ENCODE measurements around the gene PSTPIP2.

- TF ChIP-seq CTCF (IDR thresholded peaks at IDR 0.05) (no peak), POLR2A (IDR thresholded peaks at IDR 0.05) (no peak)
Observed at GRCh38 chr18:46069524-46069923, 2.5 kb downstream of the PSTPIP2 start.

Measured in heart left ventricle (tissue), 13 donors.